Measurements from ENCODE around the gene TAB2.

TAB2 gene

DNA sequence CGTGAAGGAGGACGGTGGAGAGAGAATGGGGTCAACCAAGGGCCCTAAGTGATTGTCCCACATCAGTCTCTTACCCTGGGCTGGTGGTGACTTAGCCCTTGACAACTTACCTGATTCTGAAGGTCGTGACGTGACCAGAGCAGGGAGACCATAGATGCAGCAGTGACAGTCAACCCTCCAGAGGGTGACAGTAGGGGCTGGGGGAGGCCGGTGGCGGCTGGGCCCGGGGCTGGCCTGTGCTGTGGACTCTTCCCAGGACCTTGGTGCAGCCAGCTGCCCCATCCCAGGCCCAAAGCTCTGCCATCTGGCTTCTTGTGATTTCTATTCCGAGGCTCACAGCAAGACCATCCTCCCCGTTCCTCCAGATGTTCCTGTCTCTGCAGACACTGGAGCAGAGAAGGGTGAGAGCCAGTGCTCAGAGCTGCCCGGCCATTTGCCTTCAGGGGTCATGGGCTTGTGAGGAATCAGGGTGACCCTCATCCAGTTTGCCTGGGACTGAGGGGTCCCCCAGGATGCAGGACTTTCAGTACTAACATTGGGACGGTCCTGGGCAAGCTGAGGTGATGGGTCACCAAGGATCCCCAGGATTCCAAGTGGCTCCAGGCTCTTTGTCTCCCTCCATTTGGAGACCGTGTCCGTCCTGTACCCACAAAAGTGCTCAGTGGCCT, 118.5 kb downstream of the TAB2 start:
- H3K4me3 ChIP-seq (ENCODE audit: low read length): no peak overlapping the region
- TF ChIP-seq, protein P1, sequence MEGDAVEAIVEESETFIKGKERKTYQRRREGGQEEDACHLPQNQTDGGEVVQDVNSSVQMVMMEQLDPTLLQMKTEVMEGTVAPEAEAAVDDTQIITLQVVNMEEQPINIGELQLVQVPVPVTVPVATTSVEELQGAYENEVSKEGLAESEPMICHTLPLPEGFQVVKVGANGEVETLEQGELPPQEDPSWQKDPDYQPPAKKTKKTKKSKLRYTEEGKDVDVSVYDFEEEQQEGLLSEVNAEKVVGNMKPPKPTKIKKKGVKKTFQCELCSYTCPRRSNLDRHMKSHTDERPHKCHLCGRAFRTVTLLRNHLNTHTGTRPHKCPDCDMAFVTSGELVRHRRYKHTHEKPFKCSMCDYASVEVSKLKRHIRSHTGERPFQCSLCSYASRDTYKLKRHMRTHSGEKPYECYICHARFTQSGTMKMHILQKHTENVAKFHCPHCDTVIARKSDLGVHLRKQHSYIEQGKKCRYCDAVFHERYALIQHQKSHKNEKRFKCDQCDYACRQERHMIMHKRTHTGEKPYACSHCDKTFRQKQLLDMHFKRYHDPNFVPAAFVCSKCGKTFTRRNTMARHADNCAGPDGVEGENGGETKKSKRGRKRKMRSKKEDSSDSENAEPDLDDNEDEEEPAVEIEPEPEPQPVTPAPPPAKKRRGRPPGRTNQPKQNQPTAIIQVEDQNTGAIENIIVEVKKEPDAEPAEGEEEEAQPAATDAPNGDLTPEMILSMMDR (IDR thresholded peaks at IDR 0.05; ENCODE audit: insufficient read depth, low read depth, low read length, missing control alignments): no peak
- DNase-seq (ENCODE audit: low read depth): no peak

DNA sequence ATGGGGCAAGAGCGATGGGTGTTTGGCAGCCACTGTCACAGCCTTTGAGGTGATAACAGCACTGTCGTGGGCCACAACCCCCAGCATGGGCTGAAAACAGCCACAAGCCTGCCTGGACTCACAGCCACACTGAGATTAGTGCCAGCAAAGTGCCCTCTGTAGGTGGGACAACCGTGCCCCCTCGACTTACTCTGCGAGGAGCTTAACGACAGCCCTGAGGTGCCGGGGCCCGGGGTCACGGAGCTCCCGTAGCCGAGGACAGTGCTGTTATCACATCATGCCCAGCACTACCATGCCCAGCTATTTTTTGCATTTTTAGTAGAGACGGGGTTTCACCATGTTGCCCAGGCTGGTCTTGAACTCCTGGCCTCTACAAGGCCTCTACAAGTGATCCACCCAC, 119.1 kb downstream of the TAB2 start:
- TF ChIP-seq, protein P1 (IDR thresholded peaks at IDR 0.05; ENCODE audit: insufficient read depth, low read depth, low read length, missing control alignments): no peak
- DNase-seq (ENCODE audit: low read depth): no peak
- no peak overlapping the region for H3K4me3 ChIP-seq (ENCODE audit: low read length)

DNA sequence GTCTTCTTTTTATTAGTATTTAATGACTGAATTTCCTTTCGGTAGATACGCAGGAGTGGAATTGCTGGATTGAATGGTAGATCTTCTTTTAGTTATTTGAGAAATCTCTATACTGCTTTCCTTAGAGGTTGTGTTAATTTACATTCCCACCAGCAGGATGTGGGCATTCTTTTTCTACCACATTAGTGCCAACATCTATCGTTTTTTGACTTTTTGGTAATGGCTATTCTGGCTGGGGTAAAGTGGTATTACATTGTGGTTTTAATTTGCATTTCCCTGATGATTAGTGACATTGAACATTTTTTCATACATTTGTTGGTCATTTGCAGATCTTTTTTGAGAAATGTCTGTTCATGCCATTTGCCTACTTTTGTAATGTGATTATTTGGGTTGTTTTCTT, 119.7 kb downstream of the TAB2 start:
- DNase-seq (ENCODE audit: low read depth): no peak
- TF ChIP-seq, protein P1 (IDR thresholded peaks at IDR 0.05; ENCODE audit: insufficient read depth, low read depth, low read length, missing control alignments): no peak
- no peak overlapping the region for H3K4me3 ChIP-seq (ENCODE audit: low read length)

DNA sequence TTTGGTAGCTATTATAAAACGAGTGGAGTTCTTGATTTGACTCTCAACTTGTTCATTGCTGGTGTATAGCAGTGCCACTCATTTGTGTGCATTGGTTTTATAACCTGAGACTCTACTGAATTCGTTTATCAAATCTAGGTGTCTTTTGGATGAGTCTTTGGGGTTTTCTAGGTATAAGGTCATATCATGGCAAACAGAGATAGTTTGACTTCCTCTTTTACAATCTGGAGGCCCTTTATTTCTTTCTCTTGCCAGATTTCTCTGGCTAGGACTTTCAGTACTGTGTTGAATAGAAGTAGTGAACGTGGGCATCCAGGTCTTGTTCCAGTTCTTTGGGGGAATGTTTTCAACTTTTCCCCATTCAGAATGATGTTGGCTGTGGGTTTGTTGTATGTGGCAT, 121.3 kb downstream of the TAB2 start:
- DNase-seq (ENCODE audit: low read depth): no peak
- TF ChIP-seq, protein P1 (IDR thresholded peaks at IDR 0.05; ENCODE audit: insufficient read depth, low read depth, low read length, missing control alignments): no peak
- H3K4me3 ChIP-seq (ENCODE audit: low read length): no peak overlapping the region

DNA sequence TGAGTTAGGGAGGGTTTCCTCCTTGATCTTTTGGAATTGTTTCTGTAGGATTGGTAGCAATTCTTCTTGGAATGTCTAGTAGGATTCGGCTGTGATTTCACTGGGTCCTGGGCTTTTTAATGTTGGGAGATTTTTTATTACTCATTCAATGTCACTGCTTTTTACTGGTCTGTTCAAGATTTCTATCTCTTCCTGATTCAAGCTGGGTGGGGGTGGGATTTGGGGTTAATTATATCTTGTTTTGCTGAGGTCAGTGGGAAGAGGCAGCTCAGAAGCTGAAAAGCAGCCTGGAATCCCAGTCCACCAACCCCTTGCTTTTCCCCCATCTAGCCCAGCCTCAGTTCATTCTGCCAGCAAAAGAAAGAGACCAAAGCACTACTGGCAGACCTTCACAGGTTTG, 122.1 kb downstream of the TAB2 start:
- H3K4me3 ChIP-seq (ENCODE audit: low read length): no peak overlapping the region
- TF ChIP-seq, protein P1 (IDR thresholded peaks at IDR 0.05; ENCODE audit: insufficient read depth, low read depth, low read length, missing control alignments): no peak
- no peak for DNase-seq (ENCODE audit: low read depth)

DNA sequence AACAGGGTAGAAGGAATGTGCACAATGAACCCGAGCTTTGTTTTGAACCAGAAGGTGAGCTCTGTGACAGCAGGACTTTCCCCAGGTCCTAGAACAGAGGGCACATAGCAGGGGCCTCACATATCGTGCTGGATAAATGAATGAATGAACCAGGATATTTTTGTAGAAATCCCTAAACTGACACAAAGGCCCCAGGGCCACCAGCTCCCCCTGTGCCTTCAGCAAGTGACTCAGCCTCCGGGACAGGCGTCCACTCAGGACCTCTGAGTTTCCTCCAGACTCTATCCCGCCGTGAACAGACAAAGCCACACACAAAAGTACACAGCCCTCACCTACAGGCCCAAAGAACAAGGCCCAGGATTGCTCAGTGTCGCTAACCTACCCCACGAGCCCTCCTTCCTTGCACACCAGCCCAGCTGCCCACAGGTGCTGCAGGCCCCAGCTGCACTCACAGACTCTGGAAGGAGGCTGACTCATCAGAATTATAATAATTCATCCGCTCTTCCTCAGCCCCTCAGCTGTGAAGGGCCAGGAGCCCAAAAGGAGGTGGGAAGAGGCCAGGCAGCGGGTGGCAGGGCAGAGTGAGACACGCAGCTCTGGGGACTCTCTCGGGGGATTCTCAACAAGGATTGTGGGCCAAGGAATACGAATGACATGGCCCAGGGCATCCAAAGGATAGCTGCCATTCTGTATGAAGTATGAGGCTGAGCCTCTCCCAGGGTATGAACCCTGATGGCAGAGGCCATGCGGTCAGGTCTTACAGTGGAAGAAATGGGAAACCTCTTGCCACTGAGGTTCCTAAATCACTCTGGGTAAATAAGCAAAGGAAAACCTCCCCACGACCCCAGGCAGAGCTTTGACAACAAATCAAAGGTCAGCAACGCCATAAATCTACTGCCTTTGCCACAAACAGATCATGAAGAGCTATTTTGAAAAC, 123.5 kb downstream of the TAB2 start:
- no peak for DNase-seq (ENCODE audit: low read depth)
- TF ChIP-seq, protein P1 (IDR thresholded peaks at IDR 0.05; ENCODE audit: insufficient read depth, low read depth, low read length, missing control alignments): no peak

More for the DNA sequence above, 123.5 kb downstream of the TAB2 start:
- no peak overlapping the region for H3K4me3 ChIP-seq (ENCODE audit: low read length)

Measured in epithelial cell of esophagus (primary cell).